Keratinocyte (primary cell): Measurements from ENCODE around the gene TXNDC5. TPM values are rescaled to one million over a fixed set of nuclear protein-coding genes. Genes with fewer than 3 reads are reported as not detected.

Source experiments
- DNase-seq: peaks from one replicate; pipeline ENCODE4 v3.0.0-alpha.2; 2011; ENCODE audit warnings: low read depth, missing footprints, low spot score
- FAIRE-seq: peaks from 2 replicates; lab custom pipeline; 2011; peaks lifted over from hg19 to GRCh38; lab: Jason Lieb, UNC
- H2AFZ ChIP-seq: 2 replicates; pipeline ENCODE4 v1.6.0; 2012; ENCODE audit warnings: low read length, control low read depth, inconsistent platforms; ENCODE audit not compliant: control insufficient read depth
- H3K27ac ChIP-seq: 2 replicates; pipeline ENCODE4 v1.5.1; 2011; ENCODE audit warnings: low read length; ENCODE audit not compliant: control insufficient read depth, insufficient read depth
- H3K27me3 ChIP-seq: 3 replicates; pipeline ENCODE4 v1.6.0; 2011; ENCODE audit warnings: low read length; ENCODE audit not compliant: control insufficient read depth, insufficient read depth; ENCODE audit errors: extremely low read depth
- H3K36me3 ChIP-seq, 2 experiments: 2 replicates in 1 of 2; 3 replicates in 1 of 2; pipeline ENCODE4 v1.5.1; 2011; ENCODE audit warnings: low read length in 2 of 2, mild to moderate bottlenecking in 1 of 2; ENCODE audit not compliant: control insufficient read depth in 2 of 2, insufficient read depth in 2 of 2; ENCODE audit errors: extremely low read depth in 1 of 2
- H3K4me1 ChIP-seq: 3 replicates; pipeline ENCODE4 v1.5.1; 2011; ENCODE audit warnings: low read length; ENCODE audit not compliant: control insufficient read depth, insufficient read depth; ENCODE audit errors: extremely low read depth
- H3K4me2 ChIP-seq: 3 replicates; pipeline ENCODE4 v1.6.0; 2011; ENCODE audit warnings: low read depth, low read length; ENCODE audit not compliant: control insufficient read depth, insufficient read depth; ENCODE audit errors: extremely low read depth
- H3K4me3 ChIP-seq, 3 experiments: fragments of 200-600 bp in 1 of 3; sonication (generic) in 1 of 3; 2 replicates in 2 of 3; 3 replicates in 1 of 3; pipeline ENCODE4 v1.5.1; 2011 to 2016; ENCODE audit warnings: low read length in 3 of 3, mild to moderate bottlenecking in 3 of 3, control low read depth in 2 of 3, inconsistent platforms in 1 of 3, low read depth in 1 of 3, mixed read lengths in 1 of 3, mixed run types in 1 of 3, moderate library complexity in 1 of 3; ENCODE audit not compliant: control insufficient read depth in 2 of 3, insufficient read depth in 2 of 3; ENCODE audit errors: extremely low read depth in 1 of 3
- H3K79me2 ChIP-seq: 2 replicates; pipeline ENCODE4 v1.6.0; 2012; ENCODE audit warnings: low read length; ENCODE audit not compliant: control insufficient read depth, insufficient read depth
- H3K9ac ChIP-seq: 3 replicates; pipeline ENCODE4 v1.6.0; 2011; ENCODE audit warnings: low read length; ENCODE audit not compliant: control insufficient read depth, insufficient read depth; ENCODE audit errors: extremely low read depth
- H3K9me1 ChIP-seq: 3 replicates; pipeline ENCODE4 v1.6.0; 2011; ENCODE audit warnings: low read length; ENCODE audit not compliant: control insufficient read depth, insufficient read depth; ENCODE audit errors: extremely low read depth
- H3K9me3 ChIP-seq: 2 replicates; pipeline ENCODE4 v1.5.1; 2012; ENCODE audit warnings: low read depth, low read length; ENCODE audit not compliant: control insufficient read depth
- H4K20me1 ChIP-seq: 3 replicates; pipeline ENCODE4 v1.6.0; 2011; ENCODE audit warnings: low read length; ENCODE audit not compliant: control insufficient read depth, insufficient read depth; ENCODE audit errors: extremely low read depth
- CTCF ChIP-seq, 3 experiments: IDR thresholded peaks in 1 of 3; conservative IDR thresholded peaks in 1 of 3; optimal IDR thresholded peaks in 1 of 3; 2 replicates in 2 of 3; 3 replicates in 1 of 3; pipeline versions ENCODE3 to v1.5.1; 2011; ENCODE audit warnings: low read length in 3 of 3, mild to moderate bottlenecking in 3 of 3, moderate library complexity in 2 of 3, control low read depth in 1 of 3, inconsistent platforms in 1 of 3; ENCODE audit not compliant: insufficient read depth in 2 of 3; ENCODE audit errors: extremely low read depth in 1 of 3
- EZH2 ChIP-seq: IDR thresholded peaks from one replicate; pipeline ENCODE4 v1.6.1; 2012; ENCODE audit warnings: inconsistent platforms, mild to moderate bottlenecking, low read length, moderate library complexity
- dilution Hi-C: fragments of 300-500 bp; cut with MboI; formaldehyde crosslinking; loops from one replicate; pipeline ENCODE4 v1.7.0; 2020; ENCODE audit warnings: low sequenced_read_pairs; ENCODE audit not compliant: extremely low pct_ligation_motif_present
- polyA plus RNA-seq, 5 experiments: library from polyadenylated mRNA; depleted of rRNA in 3 of 5; stranded (reverse) in 3 of 5; stranded (forward) in 1 of 5; unstranded in 1 of 5; fragments of >200 nt; gene quantifications; 1 replicate in 1 of 5; 2 replicates in 3 of 5; 3 replicates in 1 of 5; pipeline versions ENCODE4 v1.2.1 to v1.2.3, GENCODE V29; 2011 to 2012; ENCODE audit warnings: missing spikeins in 2 of 5, low read depth in 1 of 5, low replicate concordance in 1 of 5

The TXNDC5 gene
- polyA plus RNA-seq, 1 donor (not counting 4 experiments of a cell fraction or from before 2014, with no cell fraction given): 112 TPM

- no peak overlapping the region for H3K9ac ChIP-seq
- H3K27me3 ChIP-seq: no peaks in the 10 kb centered on the region
- no peak overlapping the region for H2AFZ ChIP-seq
- no peak overlapping the region for H3K4me3 ChIP-seq
- H3K36me3 ChIP-seq: peaks cover 37 to 57% of the 10 kb centered on the region in 2 experiments
- no peak for FAIRE-seq
- dilution Hi-C loops: no loop called here
- H3K4me2 ChIP-seq: no peak overlapping the region
- H3K9me1 ChIP-seq: no peaks in the 10 kb centered on the region
- TF ChIP-seq CTCF (optimal IDR thresholded peaks at IDR 0.05 in 1 of 3, IDR thresholded peaks at IDR 0.05 in 1 of 3, conservative IDR thresholded peaks at IDR 0.05 in 1 of 3; ENCODE audit: extremely low read depth in 1 of 3, insufficient read depth in 2 of 3, low read length in 3 of 3): no peak
- no peak for TF ChIP-seq EZH2
- no peaks in the 10 kb centered on the region for H3K9me3 ChIP-seq
- peaks cover 2% of the 10 kb centered on the region for H3K4me1 ChIP-seq
- no peak for DNase-seq
- H3K27ac ChIP-seq: no peak overlapping the region
- no peaks in the 10 kb centered on the region for H3K79me2 ChIP-seq
- H4K20me1 ChIP-seq: no peaks in the 10 kb centered on the region
Measured at GRCh38 chr6:7887278-7887991, 23.2 kb downstream of the TXNDC5 start.

- Histone ChIP-seq H3K36me3 (peaks cover 41 to 57% of the 10 kb centered on the region in 2 experiments), H3K79me2 (no peaks in the 10 kb centered on the region), H3K27me3 (no peaks in the 10 kb centered on the region), H4K20me1 (no peaks in the 10 kb centered on the region), H3K4me1 (peaks cover 8% of the 10 kb centered on the region), H3K27ac (no peak overlapping the region), H3K4me2 (no peak overlapping the region), H2AFZ (no peak overlapping the region), H3K4me3 (no peak overlapping the region), H3K9ac (no peak overlapping the region), H3K9me1 (no peaks in the 10 kb centered on the region), H3K9me3 (no peaks in the 10 kb centered on the region)
- dilution Hi-C loops: no loop called here
- TF ChIP-seq CTCF (optimal IDR thresholded peaks at IDR 0.05 in 1 of 3, IDR thresholded peaks at IDR 0.05 in 1 of 3, conservative IDR thresholded peaks at IDR 0.05 in 1 of 3; ENCODE audit: extremely low read depth in 1 of 3, insufficient read depth in 2 of 3, low read length in 3 of 3): no peak
- no peak for TF ChIP-seq EZH2
- FAIRE-seq: no peak
- no peak for DNase-seq
Measured at GRCh38 chr6:7886132-7886531, 24.5 kb downstream of the TXNDC5 start.
